Retina (tissue), 1 donor: ENCODE data around the gene RNF32.
A peak's percentile ranks its signal among the peaks of the same experiment; 100 is the strongest.
"Not testable (repeated sequence)": the region's sequence is repeated elsewhere in the genome, so short reads cannot be mapped to it uniquely, and the experiment has no call there.

Experiments
- DNase-seq: peaks from one replicate; pipeline ENCODE4 v3.0.0-alpha.2; 2016

The RNF32 gene

GRCh38 chr7:156642306-156643045 lies 1.9 kb downstream of the RNF32 start:
- DNase-seq = no peak

- not testable (repeated sequence) for DNase-seq
Measured at GRCh38 chr7:156647330-156647729, 6.8 kb downstream of the RNF32 start.

GRCh38 chr7:156650042-156650441 lies 9.5 kb downstream of the RNF32 start:
- DNase-seq = no peak

- no peak for DNase-seq
Measured at GRCh38 chr7:156651474-156651873, 10.9 kb downstream of the RNF32 start.

GRCh38 chr7:156652886-156653568 lies 12.5 kb downstream of the RNF32 start:
- no peak for DNase-seq

GRCh38 chr7:156654511-156655234 lies 14.1 kb downstream of the RNF32 start:
- no peak for DNase-seq

GRCh38 chr7:156655251-156655650 lies 14.7 kb downstream of the RNF32 start:
- no peak for DNase-seq

GRCh38 chr7:156655983-156656382 lies 15.4 kb downstream of the RNF32 start:
- no peak for DNase-seq

GRCh38 chr7:156656598-156656997 lies 16.0 kb downstream of the RNF32 start:
- peak; percentile 18 for DNase-seq

- no peak for DNase-seq
Measured at GRCh38 chr7:156657681-156658080, 17.1 kb downstream of the RNF32 start.

GRCh38 chr7:156659203-156659602 lies 18.6 kb downstream of the RNF32 start:
- DNase-seq = no peak

- DNase-seq = no peak
Measured at GRCh38 chr7:156659961-156660360, 19.4 kb downstream of the RNF32 start.

GRCh38 chr7:156661637-156662036 lies 21.1 kb downstream of the RNF32 start:
- no peak for DNase-seq

GRCh38 chr7:156662277-156662676 lies 21.7 kb downstream of the RNF32 start:
- DNase-seq = no peak

- DNase-seq = no peak
Measured at GRCh38 chr7:156665101-156665500, 24.5 kb downstream of the RNF32 start.

- no peak for DNase-seq
Measured at GRCh38 chr7:156666368-156667109, 26.0 kb downstream of the RNF32 start.

- DNase-seq = no peak
Measured at GRCh38 chr7:156667110-156667426, 26.5 kb downstream of the RNF32 start.

GRCh38 chr7:156668130-156668741 lies 27.7 kb downstream of the RNF32 start:
- no peak for DNase-seq

- DNase-seq = no peak
Measured at GRCh38 chr7:156669035-156669828, 28.7 kb downstream of the RNF32 start.

- DNase-seq = no peak
Measured at GRCh38 chr7:156673454-156673853, 32.9 kb downstream of the RNF32 start.

GRCh38 chr7:156673902-156674301 lies 33.3 kb downstream of the RNF32 start:
- DNase-seq = no peak

- DNase-seq = no peak
Measured at GRCh38 chr7:156675721-156676120, 35.1 kb downstream of the RNF32 start.
